Natural killer cell (primary cell): ENCODE data around the gene P2RY2. TPM values are rescaled to one million over a fixed set of nuclear protein-coding genes. Genes with fewer than 3 reads are reported as not detected.

ENCODE experiments used
- ATAC-seq, 3 donors: fragments of 150-1000 bp in 2 of 3; fragments of 200-7000 bp in 1 of 3; cut with Tn5 transposase; 1 replicate in 1 of 3; 2 replicates in 2 of 3; pipeline ENCODE4 v1.10.0; 2021; ENCODE audit warnings: mild to moderate bottlenecking in 2 of 3, moderate library complexity in 2 of 3
- DNase-seq, 2 donors: peaks; one replicate each; pipeline versions ENCODE4 v3.0.0 to v3.0.0-alpha.2; 2013 to 2021; ENCODE audit warnings: mixed read lengths in 1 of 2
- H3K27ac ChIP-seq: one replicate; pipeline ENCODE4 v1.5.1; 2013; ENCODE audit warnings: mild to moderate bottlenecking, low read length
- H3K27me3 ChIP-seq: one replicate; pipeline ENCODE4 v1.6.1; 2013; ENCODE audit warnings: low read length; ENCODE audit not compliant: control insufficient read depth, insufficient read depth
- H3K36me3 ChIP-seq: one replicate; pipeline ENCODE4 v1.6.1; 2013; ENCODE audit warnings: low read length; ENCODE audit not compliant: control insufficient read depth, insufficient read depth
- H3K4me1 ChIP-seq: one replicate; pipeline ENCODE4 v1.6.1; 2013; ENCODE audit warnings: low read length; ENCODE audit not compliant: control insufficient read depth, insufficient read depth
- H3K4me3 ChIP-seq: one replicate; pipeline ENCODE4 v1.5.1; 2013; ENCODE audit warnings: low read length
- H3K9me3 ChIP-seq: one replicate; pipeline ENCODE4 v1.6.1; 2013; ENCODE audit warnings: low read length; ENCODE audit not compliant: control insufficient read depth, insufficient read depth
- H3K27ac Mint-ChIP-seq, 2 donors: one replicate each; pipeline ENCODE4 v1.8.0; 2022; ENCODE audit warnings: mild to moderate bottlenecking in 2 of 2, mixed read lengths in 2 of 2, moderate library complexity in 1 of 2
- H3K27me3 Mint-ChIP-seq, 2 donors: one replicate each; pipeline ENCODE4 v1.8.0; 2022; ENCODE audit warnings: low read depth in 2 of 2, mixed read lengths in 2 of 2
- H3K36me3 Mint-ChIP-seq: one replicate; pipeline ENCODE4 v1.8.0; 2022; ENCODE audit warnings: mixed read lengths
- H3K4me1 Mint-ChIP-seq, 2 donors: one replicate each; pipeline ENCODE4 v1.8.0; 2022; ENCODE audit warnings: mixed read lengths in 2 of 2
- H3K4me3 Mint-ChIP-seq: one replicate; pipeline ENCODE4 v1.8.0; 2022; ENCODE audit warnings: mild to moderate bottlenecking, moderate library complexity, mixed read lengths
- H3K9me3 Mint-ChIP-seq, 2 donors: one replicate each; pipeline ENCODE4 v1.8.0; 2022; ENCODE audit warnings: mixed read lengths in 2 of 2
- WGBS: methylation state at CpG from one replicate; pipeline ENCODE4 v1.1.7; 2013; ENCODE audit warnings: missing lambda C conversion rate; ENCODE audit not compliant: insufficient coverage; 5-methylcytosine and 5-hydroxymethylcytosine counted together
- intact Hi-C: fragments of 100-400 bp; cut with micrococcal nuclease; formaldehyde crosslinking; loops from one replicate; pipeline ENCODE4 v1.14.2; 2022
- total RNA-seq, 4 donors: library from RNA; stranded (reverse); fragments of 120-200 nt in 1 of 4; gene quantifications; one replicate each; pipeline versions ENCODE4 v1.2.3 to v1.2.4, GENCODE V29; 2013 to 2022
- TF ChIP-seq, protein P1 (sequence below): fragments of 200-600 bp; IDR thresholded peaks from one replicate; pipeline ENCODE4 v1.8.0; 2022; ENCODE audit warnings: antibody characterized with exemption

Gene P2RY2
- total RNA-seq, 3 donors from 2014 or later (not counting 1 experiment from before 2014, with no cell fraction given), result 0.27 to 1.0 (median 0.90) TPM

DNA sequence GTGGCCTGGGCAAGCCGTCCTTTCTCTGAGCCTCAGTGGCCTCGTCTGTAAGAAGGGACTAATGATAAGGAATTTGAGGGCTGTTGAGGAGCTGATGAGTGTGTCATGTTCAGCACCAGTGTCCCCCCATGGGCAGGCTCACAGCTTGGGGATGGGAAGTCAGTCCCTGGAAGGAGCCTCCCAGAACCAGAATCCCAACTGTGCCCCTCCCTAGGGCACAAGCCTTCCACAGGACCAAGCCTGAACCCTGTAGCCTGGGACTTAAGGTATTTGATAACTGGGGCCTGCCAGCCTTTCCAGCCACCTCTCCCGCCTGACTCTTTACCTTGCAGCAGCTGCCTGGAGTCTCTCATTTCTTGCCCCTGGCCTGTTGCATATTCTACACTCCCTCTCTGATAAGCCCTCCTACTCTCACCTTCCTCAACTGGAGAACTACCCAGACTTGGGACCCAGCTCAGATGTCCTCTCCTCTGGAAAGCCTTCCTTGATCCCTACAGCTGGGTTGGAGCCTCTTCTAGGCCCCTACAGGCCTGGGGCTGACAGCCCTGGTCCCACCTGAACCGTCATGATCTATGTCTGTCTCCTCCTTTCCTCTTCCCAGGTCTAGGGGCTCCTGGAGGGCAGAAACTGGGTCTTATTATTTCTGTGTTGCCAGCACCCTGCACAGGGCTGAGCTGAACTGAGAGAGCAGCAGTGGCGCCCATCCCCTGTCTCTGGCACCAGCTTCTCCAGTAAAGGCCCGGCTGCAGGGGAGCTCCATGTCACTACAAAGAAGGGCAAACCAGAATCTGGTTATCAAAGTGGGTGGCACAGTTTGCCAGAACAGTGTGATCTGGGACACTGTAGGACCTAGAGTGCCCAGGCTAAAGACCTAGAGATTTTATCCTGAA is 1.6 kb downstream of the P2RY2 start:
- ATAC-seq, result no peak
- H3K27me3 ChIP-seq, result no peaks in the 10 kb centered on the region
- Mint-ChIP-seq H3K36me3 (no peaks in the 10 kb centered on the region), H3K4me1 (peaks cover 8 to 11% of the 10 kb centered on the region in 2 donors), H3K4me3 (peak overlapping the region; percentile 74), H3K9me3 (no peaks in the 10 kb centered on the region), H3K27ac (no peak overlapping the region), H3K27me3 (peaks cover 30 to 43% of the 10 kb centered on the region in 2 donors)
- DNase-seq, result no peak
- H3K4me1 ChIP-seq, result peaks cover 26% of the 10 kb centered on the region
- intact Hi-C loops, result no loop called here
- no peaks in the 10 kb centered on the region for H3K9me3 ChIP-seq
- no peak overlapping the region for H3K27ac ChIP-seq
- 87% methylated on average over 6 of the region's 6 CpGs for WGBS
- H3K36me3 ChIP-seq, result no peaks in the 10 kb centered on the region
- no peak overlapping the region for H3K4me3 ChIP-seq
- TF ChIP-seq, protein P1, sequence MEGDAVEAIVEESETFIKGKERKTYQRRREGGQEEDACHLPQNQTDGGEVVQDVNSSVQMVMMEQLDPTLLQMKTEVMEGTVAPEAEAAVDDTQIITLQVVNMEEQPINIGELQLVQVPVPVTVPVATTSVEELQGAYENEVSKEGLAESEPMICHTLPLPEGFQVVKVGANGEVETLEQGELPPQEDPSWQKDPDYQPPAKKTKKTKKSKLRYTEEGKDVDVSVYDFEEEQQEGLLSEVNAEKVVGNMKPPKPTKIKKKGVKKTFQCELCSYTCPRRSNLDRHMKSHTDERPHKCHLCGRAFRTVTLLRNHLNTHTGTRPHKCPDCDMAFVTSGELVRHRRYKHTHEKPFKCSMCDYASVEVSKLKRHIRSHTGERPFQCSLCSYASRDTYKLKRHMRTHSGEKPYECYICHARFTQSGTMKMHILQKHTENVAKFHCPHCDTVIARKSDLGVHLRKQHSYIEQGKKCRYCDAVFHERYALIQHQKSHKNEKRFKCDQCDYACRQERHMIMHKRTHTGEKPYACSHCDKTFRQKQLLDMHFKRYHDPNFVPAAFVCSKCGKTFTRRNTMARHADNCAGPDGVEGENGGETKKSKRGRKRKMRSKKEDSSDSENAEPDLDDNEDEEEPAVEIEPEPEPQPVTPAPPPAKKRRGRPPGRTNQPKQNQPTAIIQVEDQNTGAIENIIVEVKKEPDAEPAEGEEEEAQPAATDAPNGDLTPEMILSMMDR, result no peak

DNA sequence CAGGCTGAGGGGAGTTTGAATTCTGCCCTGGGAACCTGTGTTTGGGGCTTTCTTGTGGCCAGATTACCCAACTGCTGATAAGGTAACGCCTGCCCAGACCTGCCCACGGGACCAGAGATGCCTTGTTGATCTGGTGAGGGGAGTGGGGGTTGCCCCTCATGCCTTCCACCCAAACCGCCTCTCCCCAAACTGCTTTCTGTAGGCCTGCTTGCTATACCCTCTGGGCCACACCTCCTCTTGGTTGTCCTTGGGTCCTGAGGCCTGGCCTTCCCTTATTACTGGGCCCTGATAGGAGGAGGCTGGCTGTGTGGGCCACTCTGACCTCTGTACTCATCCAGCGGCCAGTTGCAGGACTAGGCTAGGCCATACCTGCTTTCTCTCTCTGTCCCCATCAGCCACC is 3.4 kb downstream of the P2RY2 start:
- Histone ChIP-seq H3K36me3 (no peaks in the 10 kb centered on the region), H3K27me3 (no peaks in the 10 kb centered on the region), H3K4me1 (peaks cover 17% of the 10 kb centered on the region), H3K27ac (no peak overlapping the region), H3K9me3 (no peaks in the 10 kb centered on the region), H3K4me3 (no peak overlapping the region)
- DNase-seq (no peak), ATAC-seq (no peak)
- Mint-ChIP-seq H3K36me3 (no peaks in the 10 kb centered on the region), H3K27ac (no peak overlapping the region), H3K27me3 (peaks cover 30 to 46% of the 10 kb centered on the region in 2 donors), H3K4me3 (no peak overlapping the region), H3K9me3 (no peaks in the 10 kb centered on the region), H3K4me1 (peaks cover 10 to 11% of the 10 kb centered on the region in 2 donors)
- intact Hi-C loops, result no loop called here
- TF ChIP-seq, protein P1, result no peak
- 100% methylated on average over 2 of the region's 4 CpGs for WGBS

DNA sequence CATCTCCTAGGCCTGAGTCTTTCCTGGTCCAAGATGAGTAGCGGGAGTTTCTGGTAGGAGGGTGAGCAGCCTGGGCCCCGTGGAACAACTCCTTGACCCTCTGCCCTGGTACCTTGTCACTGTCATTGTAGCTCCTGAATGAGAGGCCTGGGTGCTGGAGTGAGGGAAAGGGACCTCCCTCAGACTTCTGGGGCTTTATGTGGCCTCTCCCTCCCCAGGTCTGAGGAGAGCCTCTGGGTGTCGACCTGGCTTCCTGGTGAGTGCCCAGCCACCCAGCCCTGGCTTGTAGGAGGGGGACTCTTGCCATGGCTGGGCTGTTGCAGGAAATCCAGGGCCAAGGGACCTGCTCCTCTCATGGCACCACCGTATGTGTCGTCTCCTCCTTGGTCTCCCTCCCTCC is 3.9 kb downstream of the P2RY2 start:
- Histone ChIP-seq H3K36me3 (no peaks in the 10 kb centered on the region), H3K27ac (no peak overlapping the region), H3K4me3 (no peak overlapping the region), H3K4me1 (peaks cover 17% of the 10 kb centered on the region), H3K9me3 (no peaks in the 10 kb centered on the region), H3K27me3 (no peaks in the 10 kb centered on the region)
- WGBS, result 86% methylated on average over 5 of the region's 5 CpGs
- H3K36me3 Mint-ChIP-seq, result no peaks in the 10 kb centered on the region
- intact Hi-C loops, result no loop called here
- H3K4me1 Mint-ChIP-seq, result peaks cover 10% of the 10 kb centered on the region in 2 donors
- no peak for ATAC-seq
- peaks cover 26 to 41% of the 10 kb centered on the region in 2 donors for H3K27me3 Mint-ChIP-seq
- TF ChIP-seq, protein P1, result no peak
- no peak overlapping the region for H3K27ac Mint-ChIP-seq
- no peak for DNase-seq
- H3K4me3 Mint-ChIP-seq, result no peak overlapping the region
- no peaks in the 10 kb centered on the region for H3K9me3 Mint-ChIP-seq
